SK-N-MC (cell line): ENCODE measurements around the gene RNASE4.

ENCODE experiments used
- EZH2 ChIP-seq: fragments of 200-600 bp; sonication (generic); IDR thresholded peaks from one replicate; pipeline ENCODE4 v1.6.1; 2017; ENCODE audit warnings: antibody characterized with exemption
- POLR2AphosphoS5 ChIP-seq: IDR thresholded peaks from 2 replicates; pipeline ENCODE4 v1.6.1; 2012; ENCODE audit warnings: mild to moderate bottlenecking, low read depth, low read length, borderline replicate concordance

DNA sequence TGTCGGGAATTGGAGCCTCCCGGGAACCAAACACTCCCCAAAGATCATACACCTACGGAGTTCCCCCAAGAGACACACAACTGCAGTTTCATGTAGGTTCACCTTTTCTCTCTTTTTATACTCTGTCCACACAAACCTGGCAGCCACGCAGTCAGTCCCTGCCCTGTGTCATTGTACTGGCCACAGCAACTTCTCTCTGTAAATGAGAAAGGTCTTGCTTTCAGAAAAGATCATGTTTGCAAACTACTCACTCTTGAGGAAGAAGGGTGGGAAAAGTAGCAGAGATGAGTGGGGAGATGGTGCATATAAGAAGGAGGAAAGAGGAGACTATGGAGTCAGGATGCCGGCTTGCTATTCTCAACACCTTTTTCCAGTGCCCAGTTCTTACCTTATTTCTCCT lies 14.6 kb downstream of the RNASE4 start:
- TF ChIP-seq EZH2 (no peak), POLR2AphosphoS5 (no peak)
